Measurements from ENCODE around the gene ID4.

ID4 gene

GRCh38 chr6:19865178-19865577, 28.0 kb downstream of the ID4 start:
- no peak overlapping the region for H3K4me3 ChIP-seq (ENCODE audit: low read depth, low read length)
- TF ChIP-seq CTCF (IDR thresholded peaks at IDR 0.05; ENCODE audit: control insufficient read depth, extremely low read depth, insufficient read depth): no peak
- DNase-seq (ENCODE audit: low read depth): peak; percentile 82

GRCh38 chr6:19866173-19866984, 29.2 kb downstream of the ID4 start:
- DNase-seq (ENCODE audit: low read depth): no peak
- no peak for TF ChIP-seq CTCF (IDR thresholded peaks at IDR 0.05; ENCODE audit: control insufficient read depth, extremely low read depth, insufficient read depth)
- no peak overlapping the region for H3K4me3 ChIP-seq (ENCODE audit: low read depth, low read length)

GRCh38 chr6:19866985-19867627, 29.9 kb downstream of the ID4 start:
- DNase-seq (ENCODE audit: low read depth): no peak
- H3K4me3 ChIP-seq (ENCODE audit: low read depth, low read length): no peak overlapping the region
- TF ChIP-seq CTCF (IDR thresholded peaks at IDR 0.05; ENCODE audit: control insufficient read depth, extremely low read depth, insufficient read depth): no peak

- no peak for DNase-seq (ENCODE audit: low read depth)
- no peak overlapping the region for H3K4me3 ChIP-seq (ENCODE audit: low read depth, low read length)
- no peak for TF ChIP-seq CTCF (IDR thresholded peaks at IDR 0.05; ENCODE audit: control insufficient read depth, extremely low read depth, insufficient read depth)
Measured at GRCh38 chr6:19869464-19869863, 32.3 kb downstream of the ID4 start.

GRCh38 chr6:19870322-19870721, 33.2 kb downstream of the ID4 start:
- H3K4me3 ChIP-seq (ENCODE audit: low read depth, low read length): no peak overlapping the region
- DNase-seq (ENCODE audit: low read depth): no peak
- TF ChIP-seq CTCF (IDR thresholded peaks at IDR 0.05; ENCODE audit: control insufficient read depth, extremely low read depth, insufficient read depth): no peak

GRCh38 chr6:19873031-19873430, 35.9 kb downstream of the ID4 start:
- TF ChIP-seq CTCF (IDR thresholded peaks at IDR 0.05; ENCODE audit: control insufficient read depth, extremely low read depth, insufficient read depth): peak; percentile 25; the same call in 1 of the 2 replicates
- no peak for DNase-seq (ENCODE audit: low read depth)
- H3K4me3 ChIP-seq (ENCODE audit: low read depth, low read length): no peak overlapping the region
